ENCODE results near the gene HAO1. TPM values are rescaled to one million over a fixed set of nuclear protein-coding genes. Genes with fewer than 3 reads are reported as not detected.

Gene HAO1
- polyA plus RNA-seq, 1 of the 3 experiments (the other 2 are of a cell fraction), result not detected

GRCh38 chr20:7938058-7938457 is 2.2 kb downstream of the HAO1 start:
- Histone ChIP-seq H4K20me1 (ENCODE audit: insufficient read depth) (no peaks in the 10 kb centered on the region), H3K27me3 (ENCODE audit: insufficient read depth) (no peaks in the 10 kb centered on the region), H2AFZ (ENCODE audit: low read depth) (no peak overlapping the region), H3K4me2 (no peak overlapping the region), H3F3A (replicated peaks; ENCODE audit: insufficient read depth) (no peaks in the 10 kb centered on the region), H3K4me1 (ENCODE audit: control insufficient read depth in 1 of 2, insufficient read depth in 2 of 2, low read depth in 1 of 2, low read length in 1 of 2) (peaks cover 0 to 5% of the 10 kb centered on the region in 2 experiments; a peak in 2 of 4 replicates), H3K4me3 (ENCODE audit: low read depth in 2 of 2, low read length in 1 of 2) (no peak overlapping the region), H3K9ac (no peak overlapping the region), H3K79me2 (ENCODE audit: insufficient read depth) (no peaks in the 10 kb centered on the region), H3K9me3 (no peaks in the 10 kb centered on the region), H3K9me2 (no peaks in the 10 kb centered on the region), H3K36me3 (replicated peaks in 1 of 2; ENCODE audit: control insufficient read depth in 1 of 2, insufficient read depth in 2 of 2, low read length in 1 of 2) (no peaks in the 10 kb centered on the region), H3K27ac (ENCODE audit: low read depth in 2 of 2, low read length in 1 of 2) (no peak overlapping the region)
- WGBS (ENCODE audit: low lambda C conversion rate), result 78% methylated on average over 2 of the region's 2 CpGs
- POLR2A ChIA-PET, result no interaction called here
- CTCF ChIA-PET, result interaction anchor here (1.1 to 7.7 kb wide), 7 partner anchors 8 to 784 kb away, joined by 5 to 140 read pairs (median 21); no protein-coding TSS in a partner anchor
- DNase-seq, result no peak
- TF ChIP-seq FOXJ3 (CRISPR knock-in tag; IDR thresholded peaks at IDR 0.05), result no peak

- H4K20me1 ChIP-seq (ENCODE audit: insufficient read depth), result no peaks in the 10 kb centered on the region
- H3K9me2 ChIP-seq, result no peaks in the 10 kb centered on the region
- no peaks in the 10 kb centered on the region for H3F3A ChIP-seq (replicated peaks; ENCODE audit: insufficient read depth)
- H3K4me3 ChIP-seq (ENCODE audit: low read depth in 2 of 2, low read length in 1 of 2), result no peak overlapping the region
- no peak overlapping the region for H3K4me2 ChIP-seq
- no peak for DNase-seq
- H3K36me3 ChIP-seq (replicated peaks in 1 of 2; ENCODE audit: control insufficient read depth in 1 of 2, insufficient read depth in 2 of 2, low read length in 1 of 2), result no peaks in the 10 kb centered on the region
- H3K27ac ChIP-seq (ENCODE audit: low read depth in 2 of 2, low read length in 1 of 2), result no peak overlapping the region
- TF ChIP-seq GABPA (IDR thresholded peaks at IDR 0.05; ENCODE audit: low read depth) (no peak), RAD21 (IDR thresholded peaks at IDR 0.05; ENCODE audit: low read length) (no peak), USF2 (IDR thresholded peaks at IDR 0.05; ENCODE audit: borderline replicate concordance, low read depth, low read length) (no peak), JUND (IDR thresholded peaks at IDR 0.05) (no peak), MAX (IDR thresholded peaks at IDR 0.05; ENCODE audit: low read depth) (no peak), MEF2A (IDR thresholded peaks at IDR 0.05; ENCODE audit: borderline replicate concordance, low read depth) (no peak), SIN3A (IDR thresholded peaks at IDR 0.05; ENCODE audit: borderline replicate concordance, low read depth, low read length) (no peak), SMC3 (IDR thresholded peaks at IDR 0.05; ENCODE audit: low read depth, low read length) (no peak)
- CTCF ChIA-PET, result interaction anchor here (0.6 to 7.7 kb wide), 41 partner anchors 9 to 788 kb away, joined by 3 to 140 read pairs (median 8); partner anchors contain the start of gene TMX4
- peak overlapping the region; percentile 58 for H2AFZ ChIP-seq (ENCODE audit: low read depth)
- H3K9me3 ChIP-seq, result no peaks in the 10 kb centered on the region
- peaks cover 0 to 5% of the 10 kb centered on the region in 2 experiments; a peak in 2 of 4 replicates for H3K4me1 ChIP-seq (ENCODE audit: control insufficient read depth in 1 of 2, insufficient read depth in 2 of 2, low read depth in 1 of 2, low read length in 1 of 2)
- no peaks in the 10 kb centered on the region for H3K79me2 ChIP-seq (ENCODE audit: insufficient read depth)
- POLR2A ChIA-PET, result interaction anchor here (1.4 kb wide), 1 partner anchor 784 kb away, joined by 5 read pairs; no protein-coding TSS in a partner anchor
- WGBS (ENCODE audit: low lambda C conversion rate), result 80% methylated on average over 3 of the region's 3 CpGs
- H3K27me3 ChIP-seq (ENCODE audit: insufficient read depth), result no peaks in the 10 kb centered on the region
- no peak overlapping the region for H3K9ac ChIP-seq
Measured at GRCh38 chr20:7937328-7937727, 2.9 kb downstream of the HAO1 start.

GRCh38 chr20:7935027-7935551 is 5.2 kb downstream of the HAO1 start:
- H3K4me1 ChIP-seq (ENCODE audit: control insufficient read depth in 1 of 2, insufficient read depth in 2 of 2, low read depth in 1 of 2, low read length in 1 of 2), result peaks cover 0 to 4% of the 10 kb centered on the region in 2 experiments; a peak in 2 of 4 replicates
- H3F3A ChIP-seq (replicated peaks; ENCODE audit: insufficient read depth), result no peaks in the 10 kb centered on the region
- no peak overlapping the region for H3K4me2 ChIP-seq
- ChIA-PET POLR2A (no interaction called here), CTCF (interaction anchor here (1.1 to 7.7 kb wide), 2 partner anchors 111 to 787 kb away, joined by 4 to 140 read pairs; no protein-coding TSS in a partner anchor)
- no peaks in the 10 kb centered on the region for H3K79me2 ChIP-seq (ENCODE audit: insufficient read depth)
- DNase-seq, result no peak
- no peaks in the 10 kb centered on the region for H3K9me3 ChIP-seq
- H3K9ac ChIP-seq, result no peak overlapping the region
- no peak overlapping the region for H3K4me3 ChIP-seq (ENCODE audit: low read depth in 2 of 2, low read length in 1 of 2)
- H3K27me3 ChIP-seq (ENCODE audit: insufficient read depth), result 0 out of 2 replicates have a peak, but pooled peaks cover 9% of the 10 kb centered on the region
- H3K9me2 ChIP-seq, result no peaks in the 10 kb centered on the region
- H2AFZ ChIP-seq (ENCODE audit: low read depth), result no peak overlapping the region
- no peak overlapping the region for H3K27ac ChIP-seq (ENCODE audit: low read depth in 2 of 2, low read length in 1 of 2)
- 77% methylated on average over 4 of the region's 4 CpGs for WGBS (ENCODE audit: low lambda C conversion rate)
- H4K20me1 ChIP-seq (ENCODE audit: insufficient read depth), result no peaks in the 10 kb centered on the region
- no peak for TF ChIP-seq ZBTB33 (IDR thresholded peaks at IDR 0.05; ENCODE audit: borderline replicate concordance, low read depth)
- no peak for TF ChIP-seq MAX (IDR thresholded peaks at IDR 0.05; ENCODE audit: low read depth)
- no peak for TF ChIP-seq GATA2 (CRISPR knock-in tag; IDR thresholded peaks at IDR 0.05)
- no peaks in the 10 kb centered on the region for H3K36me3 ChIP-seq (replicated peaks in 1 of 2; ENCODE audit: control insufficient read depth in 1 of 2, insufficient read depth in 2 of 2, low read length in 1 of 2)

Measured in SK-N-SH (cell line).